Stomach (tissue), 4 donors: ENCODE data around the gene TNRC6B.

Source experiments
- POLR2A ChIP-seq, 4 donors: fragments of 450-650 bp; IDR thresholded peaks; one replicate each; pipeline ENCODE4 v1.6.1; 2016; ENCODE audit warnings: antibody characterized with exemption in 4 of 4, control low read depth in 2 of 4, mild to moderate bottlenecking in 1 of 4, moderate library complexity in 1 of 4
- POLR2AphosphoS5 ChIP-seq, 3 donors: sonication (generic); formaldehyde crosslinking; IDR thresholded peaks; one replicate each; pipeline ENCODE4 v1.6.1; 2016; ENCODE audit warnings: antibody characterized with exemption in 3 of 3
- TF ChIP-seq, protein P1 (sequence below), 7 experiments: fragments of 450-650 bp in 4 of 7; fragments of 200-600 bp in 3 of 7; sonication (generic) in 3 of 7; IDR thresholded peaks; one replicate each; pipeline ENCODE4 v1.5.1; 2016 to 2019; ENCODE audit warnings: antibody characterized with exemption in 7 of 7, control low read depth in 2 of 7, mild to moderate bottlenecking in 1 of 7

- no peak for TF ChIP-seq POLR2AphosphoS5 (IDR thresholded peaks at IDR 0.05)
- TF ChIP-seq, protein P1, sequence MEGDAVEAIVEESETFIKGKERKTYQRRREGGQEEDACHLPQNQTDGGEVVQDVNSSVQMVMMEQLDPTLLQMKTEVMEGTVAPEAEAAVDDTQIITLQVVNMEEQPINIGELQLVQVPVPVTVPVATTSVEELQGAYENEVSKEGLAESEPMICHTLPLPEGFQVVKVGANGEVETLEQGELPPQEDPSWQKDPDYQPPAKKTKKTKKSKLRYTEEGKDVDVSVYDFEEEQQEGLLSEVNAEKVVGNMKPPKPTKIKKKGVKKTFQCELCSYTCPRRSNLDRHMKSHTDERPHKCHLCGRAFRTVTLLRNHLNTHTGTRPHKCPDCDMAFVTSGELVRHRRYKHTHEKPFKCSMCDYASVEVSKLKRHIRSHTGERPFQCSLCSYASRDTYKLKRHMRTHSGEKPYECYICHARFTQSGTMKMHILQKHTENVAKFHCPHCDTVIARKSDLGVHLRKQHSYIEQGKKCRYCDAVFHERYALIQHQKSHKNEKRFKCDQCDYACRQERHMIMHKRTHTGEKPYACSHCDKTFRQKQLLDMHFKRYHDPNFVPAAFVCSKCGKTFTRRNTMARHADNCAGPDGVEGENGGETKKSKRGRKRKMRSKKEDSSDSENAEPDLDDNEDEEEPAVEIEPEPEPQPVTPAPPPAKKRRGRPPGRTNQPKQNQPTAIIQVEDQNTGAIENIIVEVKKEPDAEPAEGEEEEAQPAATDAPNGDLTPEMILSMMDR (IDR thresholded peaks at IDR 0.05), result no peak
- TF ChIP-seq POLR2A (IDR thresholded peaks at IDR 0.05), result no peak
Observed at GRCh38 chr22:40256516-40256915, 78.8 kb downstream of the TNRC6B start.
